G401 (cell line): ENCODE measurements around the gene TOP2B. TPM values are rescaled to one million over a fixed set of nuclear protein-coding genes. Genes with fewer than 3 reads are reported as not detected.
A peak's percentile ranks its signal among the peaks of the same experiment; 100 is the strongest.

ENCODE experiments used
- DNase-seq: peaks from one replicate; pipeline ENCODE4 v3.0.0-alpha.2; 2015; ENCODE audit warnings: low spot score
- in situ Hi-C: cut with HindIII; loops from 2 replicates; pipeline ENCODE4 v1.10.0; 2016; ENCODE audit warnings: low sequenced_read_pairs, mixed read lengths
- total RNA-seq: library from RNA; depleted of rRNA; stranded (reverse); fragments of >200 nt; shearing (Covaris generic); gene quantifications from 2 replicates; pipeline ENCODE4 v1.2.3, GENCODE V29; 2014

TOP2B gene
- total RNA-seq, 1 experiment from 2014 or later: 122 TPM

GRCh38 chr3:25572919-25573385, 91.8 kb downstream of the TOP2B start:
- in situ Hi-C loops: no loop called here
- DNase-seq: no peak

- DNase-seq: no peak
- in situ Hi-C loops: no loop called here
Measured at GRCh38 chr3:25572336-25572735, 92.4 kb downstream of the TOP2B start.

GRCh38 chr3:25571285-25571684, 93.4 kb downstream of the TOP2B start:
- DNase-seq: no peak
- in situ Hi-C loops: no loop called here

- no peak for DNase-seq
- in situ Hi-C loops: no loop called here
Measured at GRCh38 chr3:25568525-25569078, 96.1 kb downstream of the TOP2B start.

- DNase-seq: no peak
- in situ Hi-C loops: no loop called here
Measured at GRCh38 chr3:25567806-25568524, 96.7 kb downstream of the TOP2B start.

- in situ Hi-C loops: no loop called here
- no peak for DNase-seq
Measured at GRCh38 chr3:25567388-25567787, 97.3 kb downstream of the TOP2B start.

GRCh38 chr3:25566358-25566920, 98.3 kb downstream of the TOP2B start:
- no peak for DNase-seq
- in situ Hi-C loops: no loop called here

- DNase-seq: no peak
- in situ Hi-C loops: no loop called here
Measured at GRCh38 chr3:25565807-25566206, 98.9 kb downstream of the TOP2B start.

GRCh38 chr3:25564075-25564474, 100.6 kb downstream of the TOP2B start:
- no peak for DNase-seq
- in situ Hi-C loops: no loop called here

GRCh38 chr3:25563601-25564000, 101.1 kb downstream of the TOP2B start:
- in situ Hi-C loops: no loop called here

GRCh38 chr3:25558796-25559195, 105.9 kb downstream of the TOP2B start:
- DNase-seq: no peak
- in situ Hi-C loops: no loop called here

More at GRCh38 chr3:25563601-25564000, 101.1 kb downstream of the TOP2B start:
- no peak for DNase-seq

GRCh38 chr3:25558121-25558520, 106.6 kb downstream of the TOP2B start:
- in situ Hi-C loops: no loop called here
- DNase-seq: peak; percentile 1

- DNase-seq: no peak
- in situ Hi-C loops: no loop called here
Measured at GRCh38 chr3:25557694-25558093, 107.0 kb downstream of the TOP2B start.

GRCh38 chr3:25556447-25556846, 108.3 kb downstream of the TOP2B start:
- DNase-seq: no peak
- in situ Hi-C loops: no loop called here

- in situ Hi-C loops: no loop called here
- DNase-seq: no peak
Measured at GRCh38 chr3:25555695-25556437, 108.8 kb downstream of the TOP2B start.

GRCh38 chr3:25554376-25554775, 110.3 kb downstream of the TOP2B start:
- no peak for DNase-seq
- in situ Hi-C loops: no loop called here

- DNase-seq: no peak
- in situ Hi-C loops: no loop called here
Measured at GRCh38 chr3:25552251-25552650, 112.5 kb downstream of the TOP2B start.

GRCh38 chr3:25548836-25549235, 115.9 kb downstream of the TOP2B start:
- in situ Hi-C loops: no loop called here
- DNase-seq: no peak

GRCh38 chr3:25547943-25548674, 116.6 kb downstream of the TOP2B start:
- in situ Hi-C loops: no loop called here
- no peak for DNase-seq
